Lower leg skin (tissue), 4 donors: ENCODE results near the gene C14orf132. TPM values are rescaled to one million over a fixed set of nuclear protein-coding genes. Genes with fewer than 3 reads are reported as not detected.

Experiments
- DNase-seq, 2 donors: peaks; one replicate each; pipeline ENCODE4 v3.0.0-alpha.2; 2019; ENCODE audit warnings: low spot score in 2 of 2
- H3K4me3 ChIP-seq: fragments of 200-600 bp; sonication (generic); 2 replicates; pipeline ENCODE4 v1.5.1; 2017; ENCODE audit warnings: mild to moderate bottlenecking, low read depth; ENCODE audit not compliant: poor library complexity, severe bottlenecking
- CTCF ChIP-seq, 3 donors: fragments of 450-650 bp; IDR thresholded peaks; one replicate each; pipeline ENCODE4 v1.5.1; 2016; ENCODE audit warnings: antibody characterized with exemption in 3 of 3, mild to moderate bottlenecking in 3 of 3, moderate library complexity in 2 of 3
- POLR2A ChIP-seq, 2 donors: fragments of 450-650 bp; IDR thresholded peaks; one replicate each; pipeline ENCODE4 v1.6.1; 2016 to 2017; ENCODE audit warnings: antibody characterized with exemption in 2 of 2, mild to moderate bottlenecking in 1 of 2, moderate library complexity in 1 of 2
- WGBS, 2 donors: methylation state at CpG; one replicate each; pipeline ENCODE4 v1.1.5; 2018; 5-methylcytosine and 5-hydroxymethylcytosine counted together
- intact Hi-C: fragments of 100-400 bp; cut with DNase I; formaldehyde crosslinking; loops from one replicate; pipeline ENCODE4 v1.15.0; 2023; ENCODE audit warnings: low total_unique reads
- total RNA-seq, 4 donors: library from RNA; depleted of rRNA; stranded (reverse); fragments of >200 nt; gene quantifications; one replicate each; pipeline ENCODE4 v1.1.0, GENCODE V29; 2016

C14orf132 gene
- total RNA-seq, 4 donors from 2014 or later: 9.6 to 24.9 (median 16.6) TPM

DNA sequence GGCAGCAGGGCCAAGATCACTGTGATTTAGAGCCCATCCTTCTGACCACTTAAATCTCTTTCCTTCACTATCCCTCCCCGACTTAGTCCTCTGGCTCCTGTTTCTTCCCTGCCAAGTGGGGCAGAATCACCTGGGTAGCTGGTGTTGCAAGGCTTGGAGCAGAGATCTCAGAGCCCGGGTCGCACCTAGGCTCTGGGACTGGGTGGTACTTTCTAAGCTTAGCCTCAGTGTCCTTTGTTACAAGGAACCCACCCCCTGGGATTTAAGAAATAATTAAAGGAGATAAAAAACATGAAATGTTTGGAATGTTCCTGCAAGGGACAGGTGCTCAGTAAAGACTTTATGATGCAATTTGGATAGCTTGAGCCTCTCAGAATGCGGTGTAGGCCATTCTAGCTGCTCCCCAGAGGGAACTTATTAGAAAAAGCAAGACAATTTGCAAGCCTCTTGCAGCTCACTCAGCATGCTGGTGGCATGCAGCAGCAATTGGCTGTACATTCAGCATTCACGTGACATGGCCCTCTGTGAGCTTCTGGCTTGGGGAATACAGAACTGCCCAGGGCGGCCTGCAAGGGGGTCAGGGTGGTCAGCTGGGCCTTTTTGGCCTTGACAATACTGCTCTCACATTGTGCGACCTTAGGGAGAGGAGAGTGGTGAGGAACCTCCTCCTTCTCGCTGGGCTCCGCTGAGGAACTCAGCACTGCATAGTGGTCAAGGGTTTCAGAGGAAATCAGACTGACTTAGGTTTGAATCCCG lies 16.8 kb downstream of the C14orf132 start:
- no peak for DNase-seq
- WGBS, 2 donors: 74 to 76% methylated on average over 10 of the region's 10 CpGs
- intact Hi-C loops: loop anchor here (2.0 kb wide), 1 partner anchor 43 kb away; no protein-coding TSS in a partner anchor
- no peak overlapping the region for H3K4me3 ChIP-seq
- TF ChIP-seq POLR2A (IDR thresholded peaks at IDR 0.05): no peak
- TF ChIP-seq CTCF (IDR thresholded peaks at IDR 0.05): no peak

DNA sequence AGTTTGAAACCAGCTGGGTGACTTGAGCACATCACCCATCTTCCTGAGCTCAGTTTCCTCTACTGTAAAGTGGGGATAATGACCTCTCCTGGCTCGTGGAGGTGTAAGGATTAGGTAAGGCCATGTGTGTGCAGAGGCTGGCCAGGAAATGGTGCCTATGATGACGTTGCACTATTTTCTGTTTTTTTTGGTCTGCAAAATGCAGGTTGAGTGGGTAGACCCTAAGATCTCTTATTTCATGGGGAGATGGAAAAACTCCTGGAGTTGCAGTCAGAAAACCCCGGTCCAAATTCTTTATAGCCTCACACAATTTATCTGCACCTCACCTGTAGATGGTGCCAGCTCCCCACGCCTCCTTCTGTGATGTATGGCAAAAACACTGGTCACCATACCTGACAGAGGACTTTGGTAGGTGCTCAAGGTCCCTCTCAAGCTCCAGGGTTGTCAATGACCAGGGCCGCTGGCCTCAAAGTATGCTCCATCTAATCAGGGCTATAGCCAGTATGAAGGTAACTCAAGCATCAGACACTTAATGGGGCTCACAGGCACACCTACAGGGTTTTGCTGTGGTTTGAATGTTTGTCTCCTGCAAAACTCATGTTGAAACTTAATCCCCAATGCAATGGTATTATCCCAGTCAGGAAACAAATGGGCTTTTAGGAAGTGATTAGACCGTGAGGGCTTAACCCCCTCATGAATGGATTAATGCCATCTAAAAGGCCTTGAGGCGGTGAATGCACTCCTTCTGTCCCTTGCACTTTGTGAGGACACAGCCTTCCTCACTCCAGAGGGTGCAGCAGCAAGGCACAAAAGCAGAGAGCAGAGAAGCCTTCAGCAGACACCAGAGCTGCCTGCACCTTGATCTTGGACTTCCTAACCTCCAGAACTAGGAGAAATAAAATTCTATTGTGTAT lies 17.6 kb downstream of the C14orf132 start:
- H3K4me3 ChIP-seq: no peak overlapping the region
- DNase-seq: no peak
- no peak for TF ChIP-seq POLR2A (IDR thresholded peaks at IDR 0.05)
- TF ChIP-seq CTCF (IDR thresholded peaks at IDR 0.05): no peak
- 85% methylated on average over 7 of the region's 7 CpGs for WGBS, 2 donors
- intact Hi-C loops: no loop called here

DNA sequence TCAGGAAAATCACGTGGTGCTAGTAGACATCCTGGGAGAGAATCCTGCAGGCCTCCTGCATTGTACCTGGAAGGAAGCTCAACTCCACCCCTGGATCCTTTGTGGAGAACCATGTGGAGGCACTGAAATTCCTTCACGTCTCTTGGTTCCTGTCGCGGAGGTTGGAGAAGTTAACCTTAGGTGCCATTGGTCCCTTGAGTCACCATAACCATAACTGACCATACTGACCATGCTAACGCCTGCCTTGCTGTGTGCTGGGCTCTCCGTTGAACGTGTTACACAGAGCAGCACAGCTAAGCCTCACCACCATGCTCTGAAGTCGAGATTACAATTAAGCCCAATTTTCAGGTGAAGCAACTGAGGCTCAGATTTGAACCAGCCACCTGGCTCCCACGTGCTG lies 18.6 kb downstream of the C14orf132 start:
- intact Hi-C loops: no loop called here
- WGBS, 2 donors: 94% methylated on average over 9 of the region's 9 CpGs
- peak in 1 of 2 donors; percentile 54 for DNase-seq
- H3K4me3 ChIP-seq: no peak overlapping the region
- TF ChIP-seq CTCF (IDR thresholded peaks at IDR 0.05): no peak
- TF ChIP-seq POLR2A (IDR thresholded peaks at IDR 0.05): no peak

DNA sequence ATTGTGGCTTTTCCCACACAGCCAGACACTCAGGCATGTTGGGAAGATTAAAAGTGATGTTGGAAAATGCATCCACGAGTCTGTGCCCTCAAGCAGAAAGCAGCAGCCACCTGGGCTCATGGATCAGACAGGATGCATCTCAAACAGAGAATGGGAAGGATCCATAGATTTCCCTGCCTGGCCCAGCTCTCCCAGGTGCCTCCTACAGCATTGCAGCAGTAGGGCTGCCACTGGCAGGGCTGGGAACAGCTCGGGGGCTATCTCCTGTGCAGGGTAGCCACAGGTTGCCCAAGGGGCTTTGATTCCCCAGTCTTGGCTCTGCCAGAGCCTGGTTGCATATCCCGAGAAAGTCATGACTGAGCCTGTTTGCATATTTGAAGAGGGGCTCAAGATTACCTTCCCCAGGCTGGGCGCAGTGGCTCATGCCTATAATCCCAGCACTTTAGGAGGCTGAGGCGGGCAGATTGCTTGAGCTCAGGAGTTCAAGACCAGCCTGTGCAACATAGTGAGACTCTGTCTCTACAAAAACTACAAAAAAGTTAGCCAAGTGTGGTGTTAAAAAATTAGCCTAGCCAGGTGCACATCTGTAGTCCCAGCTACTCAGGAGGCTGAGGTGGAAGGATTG lies 19.5 kb downstream of the C14orf132 start:
- peak in 1 of 2 donors; percentile 54 for DNase-seq
- TF ChIP-seq POLR2A (IDR thresholded peaks at IDR 0.05): no peak
- TF ChIP-seq CTCF (IDR thresholded peaks at IDR 0.05): no peak
- intact Hi-C loops: no loop called here
- no peak overlapping the region for H3K4me3 ChIP-seq
- WGBS, 2 donors: 76 to 80% methylated on average over 5 of the region's 5 CpGs

- WGBS, 2 donors: 84% methylated on average over 3 of the region's 3 CpGs
- intact Hi-C loops: no loop called here
- DNase-seq: peak in 1 of 2 donors; percentile 67
Measured at GRCh38 chr14:96059519-96060135, 20.5 kb downstream of the C14orf132 start.

More at GRCh38 chr14:96059519-96060135, 20.5 kb downstream of the C14orf132 start:
- H3K4me3 ChIP-seq: no peak overlapping the region
- TF ChIP-seq CTCF (IDR thresholded peaks at IDR 0.05) (no peak), POLR2A (IDR thresholded peaks at IDR 0.05) (no peak)
